ENCODE measurements around the gene MYORG.

MYORG gene

DNA sequence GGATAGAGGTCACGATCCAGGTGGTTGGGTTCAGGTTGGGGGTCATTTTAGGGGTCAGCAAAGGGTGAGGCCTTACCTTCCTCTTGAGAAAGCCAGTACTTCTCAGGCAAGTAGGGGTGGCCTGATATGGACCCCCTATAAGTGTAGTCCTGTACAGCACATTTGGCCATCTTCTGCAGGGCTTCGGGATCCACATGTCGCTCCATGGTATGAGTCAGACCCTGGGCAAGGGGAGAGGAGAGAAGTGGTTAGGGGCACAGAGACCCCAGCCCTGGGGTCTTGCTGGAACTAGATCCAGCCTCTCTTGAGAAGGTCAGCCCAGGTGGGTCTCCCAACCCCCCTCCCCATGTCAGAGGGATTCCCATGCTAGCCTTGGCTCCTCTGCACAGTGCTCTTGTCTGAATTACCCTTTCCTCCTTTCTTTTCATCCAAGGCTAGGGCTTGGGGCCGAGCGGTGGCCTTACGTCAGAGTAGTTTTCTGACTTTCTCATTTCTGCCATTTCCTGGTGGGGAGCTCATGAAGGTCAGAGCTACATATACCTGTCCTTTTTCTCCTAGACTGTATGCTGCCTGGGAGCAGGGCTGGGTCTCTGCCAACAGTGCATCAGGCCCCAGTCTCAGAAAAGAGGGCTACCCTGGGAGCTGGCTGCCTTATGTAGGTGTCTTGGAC, 9.0 kb upstream of the MYORG start:
- DNase-seq: no peak

DNA sequence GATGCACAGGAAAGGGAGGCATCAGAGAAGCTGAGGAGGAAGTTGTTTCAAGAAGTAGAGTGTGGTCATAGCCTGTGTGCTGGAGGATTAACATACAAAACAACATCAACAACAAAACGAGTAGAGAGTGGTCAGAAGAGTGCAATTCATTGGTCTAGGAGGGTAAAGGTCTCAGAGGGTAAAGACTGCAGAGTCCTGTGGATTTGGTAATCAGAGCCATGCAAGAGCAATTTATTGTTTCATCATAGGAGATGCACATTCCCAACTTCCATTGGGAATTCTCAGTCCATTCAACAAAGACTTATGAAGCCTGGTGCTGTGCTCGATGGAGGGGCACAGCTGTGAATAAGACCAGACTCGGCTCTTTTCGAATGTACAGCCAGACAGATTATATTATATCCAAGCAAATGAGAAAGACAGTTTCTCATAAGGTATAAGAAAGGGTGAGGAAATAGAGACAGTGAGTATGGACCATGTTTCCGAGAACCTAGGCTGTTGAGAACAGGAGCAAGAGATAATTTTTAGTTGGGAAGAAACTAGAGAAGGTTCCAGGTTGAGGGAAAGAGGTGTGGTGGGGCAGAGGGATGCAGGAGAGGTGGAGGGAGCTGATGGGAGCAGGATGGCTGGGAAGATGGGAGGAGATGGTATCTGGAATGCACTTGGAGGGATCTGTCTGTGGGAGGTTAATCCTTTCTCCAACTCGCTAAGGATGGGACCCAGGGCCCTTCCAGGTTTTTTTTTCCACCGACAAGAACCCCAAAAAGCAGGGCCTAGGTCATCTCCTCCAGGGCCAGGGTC, 7.9 kb upstream of the MYORG start:
- DNase-seq: no peak

DNA sequence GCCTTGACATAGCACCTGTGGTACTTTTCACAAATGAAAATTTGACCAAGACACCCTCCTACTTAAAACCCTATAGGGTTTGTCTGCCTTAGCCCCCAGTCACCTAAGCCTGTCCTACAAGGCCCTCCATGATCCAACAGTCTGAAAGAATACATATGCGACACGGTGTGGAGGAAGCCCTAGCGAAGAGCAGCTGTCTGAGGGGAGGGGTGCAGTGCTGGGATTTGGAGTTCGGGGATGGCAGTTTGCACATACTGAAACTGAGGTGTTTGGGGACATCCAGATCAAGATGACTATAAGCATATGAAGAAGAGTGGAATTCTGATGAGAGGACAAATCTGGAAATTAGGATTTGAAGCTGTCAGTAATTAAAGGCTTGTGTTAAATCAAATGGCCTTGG, 7.2 kb upstream of the MYORG start:
- no peak for DNase-seq

DNA sequence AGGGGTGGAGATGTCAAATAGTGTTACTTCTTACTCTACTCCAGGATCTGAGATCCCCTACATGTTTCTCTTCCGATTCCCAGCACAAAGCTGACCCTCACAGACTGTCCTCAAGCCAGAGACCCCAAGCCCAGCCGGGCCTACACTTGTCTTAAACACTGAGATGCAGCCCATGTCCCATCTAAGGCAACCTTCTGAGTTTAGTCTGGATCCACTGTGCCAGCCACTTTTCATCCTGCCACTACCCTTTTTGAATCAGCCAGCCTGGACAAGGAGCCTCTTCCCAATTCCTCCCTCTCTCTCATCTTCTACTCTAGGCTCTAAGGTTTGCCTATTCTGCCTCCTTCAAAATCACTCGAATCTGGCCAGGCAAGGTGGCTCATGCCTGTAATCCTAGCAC, 6.2 kb upstream of the MYORG start:
- DNase-seq: no peak

DNA sequence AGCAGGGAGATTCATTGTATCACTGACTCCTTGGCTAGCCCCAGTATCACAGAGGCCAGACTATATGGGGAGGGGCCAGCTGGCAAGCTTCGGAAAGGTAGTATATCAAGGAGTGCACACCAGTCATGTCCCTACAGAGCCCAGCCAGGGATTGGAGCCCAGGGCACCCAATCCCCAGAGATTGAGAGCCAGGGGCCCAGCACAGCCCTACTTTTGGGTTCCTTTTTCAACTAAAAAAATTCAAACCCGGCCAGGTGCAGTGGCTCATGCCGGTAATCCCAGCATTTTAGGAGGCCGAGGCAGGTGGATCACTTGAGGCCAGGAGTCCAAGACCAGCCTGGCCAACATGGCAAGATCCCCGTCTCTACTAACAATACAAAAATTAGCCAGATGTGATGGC, 5.4 kb upstream of the MYORG start:
- DNase-seq: no peak

DNA sequence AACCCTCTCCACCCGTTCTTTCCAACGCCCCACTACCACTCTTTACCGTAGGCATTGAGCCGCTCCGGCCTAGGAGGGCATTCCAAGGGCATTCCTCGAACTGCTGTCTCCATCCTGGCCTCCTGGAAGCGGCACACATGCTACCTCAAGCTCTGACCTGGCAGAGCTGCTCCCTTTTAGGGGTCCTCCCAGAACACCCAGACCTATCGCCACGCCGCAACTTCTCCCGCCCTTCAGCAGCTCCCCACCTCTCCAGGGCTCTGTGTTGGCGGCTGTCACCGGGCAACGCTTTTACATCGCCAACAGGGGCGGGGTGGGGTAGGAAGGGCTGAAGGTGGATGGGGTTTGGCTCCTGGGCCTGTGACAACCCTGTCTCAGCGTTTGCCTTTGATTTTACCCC, 4.6 kb upstream of the MYORG start:
- DNase-seq: peak in 12 of 56 donors; percentile 20 to 41 (median 28)

DNA sequence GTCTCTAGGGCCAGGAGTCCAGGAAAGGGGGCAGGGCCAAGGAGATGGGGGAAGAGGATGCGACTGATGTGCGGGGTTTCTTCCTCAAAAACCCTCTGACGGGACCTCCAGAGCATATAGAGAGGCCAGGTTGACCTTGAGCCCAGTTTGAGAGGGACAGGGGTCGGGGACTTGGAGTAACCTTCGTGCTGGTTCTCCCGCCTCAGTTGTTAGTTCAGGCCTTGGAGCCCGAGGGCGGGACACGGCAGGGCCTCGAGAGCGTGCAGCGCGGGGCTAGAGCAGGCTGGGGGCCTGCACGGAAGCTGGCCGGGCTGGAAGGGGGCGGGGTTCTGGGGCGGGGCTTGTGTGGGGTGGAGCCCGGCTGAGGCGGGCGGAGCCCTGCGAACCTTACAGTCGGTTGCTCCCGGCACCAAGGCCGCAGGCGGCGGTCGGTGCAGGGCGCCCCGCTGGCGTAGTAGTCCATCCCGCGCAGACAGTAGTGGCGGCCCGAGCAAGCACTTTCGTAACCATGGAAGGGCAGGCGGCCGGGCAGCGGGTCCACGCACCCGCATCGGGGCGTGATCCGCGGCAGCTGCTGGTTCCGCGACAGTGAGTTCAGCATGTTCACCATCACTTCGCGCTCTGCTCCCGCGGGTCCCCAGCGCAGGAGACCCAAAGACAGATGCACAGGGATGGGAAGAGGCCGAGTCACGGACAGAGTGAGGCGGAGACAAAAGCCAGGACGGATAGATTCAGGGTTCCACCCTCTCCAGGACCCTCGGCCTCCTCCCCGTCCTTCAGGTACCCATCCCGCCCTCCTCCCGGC, 4.0 kb upstream of the MYORG start:
- peak in 51 of 56 donors; percentile 14 to 84 (median 65) for DNase-seq

DNA sequence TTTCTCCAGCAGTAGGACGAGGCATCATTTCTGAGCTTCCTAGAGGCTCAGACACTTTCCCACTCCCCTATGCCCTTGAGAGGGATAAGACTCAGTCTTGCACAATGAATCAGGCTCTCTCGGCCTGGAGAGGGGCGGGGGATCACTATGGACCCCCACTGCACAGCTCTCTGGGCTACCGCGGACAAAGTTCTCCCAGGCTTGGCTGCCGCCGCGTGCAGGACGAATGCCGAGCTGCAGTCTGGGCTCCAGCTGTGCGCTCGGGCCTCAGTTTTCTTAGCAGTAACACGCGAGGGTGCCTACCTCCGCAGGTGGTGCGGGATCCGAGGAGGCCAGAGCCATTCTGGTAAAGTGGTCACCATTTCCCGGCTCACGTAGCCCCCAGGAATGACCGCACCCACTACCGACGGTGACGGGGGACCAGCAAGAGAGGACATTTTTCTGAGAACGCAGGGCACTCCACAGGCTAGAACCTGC, 3.4 kb upstream of the MYORG start:
- DNase-seq: no peak

DNA sequence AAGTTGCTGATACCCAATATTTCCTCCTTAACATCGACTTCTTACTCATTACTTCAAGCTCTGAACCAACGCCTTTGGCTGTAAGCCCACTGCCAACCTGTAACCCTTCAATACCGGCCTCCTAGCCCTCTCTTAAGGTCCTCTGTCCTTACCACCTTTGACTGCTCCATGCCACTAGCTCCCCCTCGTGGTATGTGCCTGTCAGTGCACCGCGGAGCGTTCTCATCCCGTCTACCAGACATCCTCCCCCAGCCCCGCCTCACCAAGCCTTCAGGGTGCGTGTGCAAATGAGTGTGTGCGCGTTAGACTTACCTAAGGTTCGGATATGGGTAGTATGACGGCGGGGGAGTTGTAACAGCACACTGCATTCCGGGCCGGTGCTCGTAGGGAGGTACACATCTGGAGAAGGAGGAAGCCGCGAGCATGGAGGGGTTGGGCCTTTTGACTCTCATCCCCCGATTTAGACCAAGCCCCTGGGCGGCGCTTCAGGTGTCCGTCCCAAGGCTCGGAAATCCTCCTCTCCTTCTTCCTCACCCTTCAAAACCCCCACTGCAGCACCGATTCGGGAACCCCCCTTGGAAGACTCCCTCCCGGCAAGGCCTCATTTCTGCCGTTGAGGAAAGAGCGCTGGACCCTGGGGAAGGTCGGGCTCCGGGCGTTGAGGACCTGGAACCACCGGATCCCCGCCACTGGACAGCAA, 2.8 kb upstream of the MYORG start:
- peak in 52 of 56 donors; percentile 17 to 88 (median 66) for DNase-seq

DNA sequence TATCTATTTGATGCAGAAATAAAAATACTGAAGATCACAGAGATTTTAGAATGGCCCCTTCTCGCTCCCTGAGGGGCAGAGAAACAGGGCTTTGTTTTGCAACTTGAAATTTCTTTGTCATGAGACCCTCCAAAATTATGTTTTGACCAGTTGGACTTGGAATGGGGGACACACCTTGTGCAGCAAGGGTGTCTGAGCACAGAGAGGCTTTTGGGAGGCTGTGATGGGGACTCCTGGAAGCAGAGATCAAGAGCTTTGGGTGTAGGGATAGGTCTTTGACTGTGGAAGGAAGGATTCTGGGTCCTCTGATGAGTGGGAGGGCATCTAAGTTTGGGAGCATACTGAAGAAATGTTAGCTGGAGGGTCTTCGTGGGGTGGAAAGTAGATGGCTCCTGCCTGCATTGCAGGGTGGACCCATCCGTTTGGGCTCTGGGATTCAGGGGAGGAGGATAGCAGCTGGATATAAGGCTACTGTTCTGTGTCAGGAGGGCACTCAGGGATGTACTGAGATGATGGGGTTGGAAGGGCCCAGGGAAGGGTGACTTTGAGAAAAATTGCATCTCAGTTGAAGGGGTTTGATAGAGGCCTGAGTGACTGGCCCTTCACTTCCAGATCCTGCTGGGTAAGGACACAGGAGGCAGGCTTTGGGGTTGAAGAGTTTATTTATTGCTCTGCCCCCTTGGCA, 1.8 kb upstream of the MYORG start:
- no peak for DNase-seq

DNA sequence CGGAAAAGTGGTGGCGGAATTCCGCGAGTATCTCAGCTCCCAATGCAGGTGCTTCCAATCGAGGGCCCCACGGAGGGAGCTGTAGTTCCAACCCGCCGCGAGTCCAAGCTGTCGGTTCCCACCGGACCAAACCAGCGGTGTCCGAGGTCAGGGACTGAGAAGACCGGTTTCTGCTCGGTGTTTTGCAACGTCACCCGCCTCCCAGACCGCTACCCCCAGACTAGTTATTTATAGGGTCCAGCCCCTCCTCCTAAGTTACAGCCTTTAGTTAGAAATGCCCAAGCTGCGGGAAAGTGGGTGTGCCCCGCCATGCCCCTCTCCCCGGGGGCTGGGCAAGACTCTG, 677 bp upstream of the MYORG start:
- DNase-seq: peak in 5 of 56 donors; percentile 41 to 57 (median 52)

DNA sequence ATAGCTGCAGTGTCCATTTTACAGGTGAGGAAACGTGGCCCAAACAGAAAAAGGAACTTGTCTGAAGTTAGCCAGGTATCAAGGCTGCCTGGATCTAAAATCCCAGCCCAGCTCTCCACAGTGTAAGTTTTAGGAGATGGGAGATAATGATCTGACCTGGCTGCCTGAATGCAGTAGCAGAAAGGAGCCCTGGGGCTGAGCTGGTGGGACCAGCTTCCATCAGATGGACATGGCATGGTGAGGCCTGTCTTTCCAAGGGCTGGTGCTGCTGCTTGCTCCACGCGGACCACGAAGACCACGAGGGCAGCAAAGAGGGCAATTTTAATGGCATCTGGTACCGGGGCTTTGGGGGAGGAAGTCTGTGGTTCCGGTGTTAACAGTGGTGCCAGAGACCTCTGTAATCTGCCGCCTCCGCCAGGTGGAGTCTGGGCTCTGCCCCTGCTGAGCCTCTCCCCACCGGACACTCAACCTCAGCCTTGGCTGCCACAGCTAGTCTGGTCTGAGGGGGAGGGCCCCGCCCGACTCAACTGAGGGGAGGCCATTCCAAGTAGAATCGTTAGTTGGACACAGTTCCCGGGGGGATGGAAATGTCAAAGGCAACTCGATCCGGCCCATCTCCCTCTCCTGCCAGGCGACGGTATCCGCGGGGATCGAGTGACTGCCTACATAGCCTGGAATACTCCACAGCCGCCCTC, 650 bp downstream of the MYORG start:
- peak in 20 of 56 donors; percentile 34 to 79 (median 46) for DNase-seq

DNA sequence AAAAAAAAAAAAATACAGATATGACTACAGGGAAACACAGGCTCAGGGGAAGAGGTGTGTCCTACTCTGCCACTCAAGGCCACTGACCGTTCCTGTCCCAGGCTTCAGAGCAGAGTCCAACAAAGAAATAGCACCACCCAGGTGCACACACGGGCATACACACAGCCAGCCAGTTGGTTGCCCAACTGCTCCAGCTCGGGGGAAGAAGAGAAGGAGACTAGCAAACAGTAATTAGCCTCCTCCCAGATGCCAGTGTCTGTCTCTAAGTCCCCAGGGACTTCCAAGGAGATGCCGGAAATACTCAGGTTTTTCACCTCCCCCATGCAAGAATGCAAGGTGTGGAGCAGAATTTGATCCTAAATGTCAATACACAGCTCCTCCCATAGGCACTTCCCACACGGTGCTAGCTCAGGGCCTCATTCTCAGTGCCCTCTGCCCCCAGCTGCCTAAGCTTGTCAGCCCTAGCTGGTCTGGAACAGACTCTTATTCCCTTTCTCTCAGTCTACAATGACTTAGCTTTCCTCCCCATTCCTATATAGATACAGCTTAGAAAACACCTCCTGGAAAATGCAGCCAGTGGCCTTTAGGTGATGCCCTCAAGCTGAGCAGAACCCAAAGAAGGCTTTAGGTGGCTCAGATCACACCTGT, 1.7 kb downstream of the MYORG start:
- DNase-seq: peak in 1 of 56 donors; percentile 8

DNA sequence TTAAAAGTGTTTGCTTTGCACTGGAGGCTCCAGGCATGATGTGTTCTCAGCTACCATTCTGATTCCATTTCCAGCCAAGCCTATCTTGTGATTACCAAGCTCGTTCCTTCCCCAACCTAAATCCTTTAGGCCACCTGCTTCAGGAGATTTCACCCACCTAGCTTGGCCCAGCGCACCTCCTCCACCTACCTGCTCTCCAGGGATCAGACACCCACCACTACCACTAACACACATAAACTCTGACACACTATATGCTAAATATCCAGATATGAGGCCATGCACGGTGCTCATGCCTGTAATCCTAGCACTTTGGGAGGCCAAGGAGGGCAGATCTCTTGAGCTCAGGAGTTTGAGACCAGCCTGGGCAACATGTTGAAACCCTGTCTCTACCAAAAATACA, 2.4 kb downstream of the MYORG start:
- DNase-seq: no peak

DNA sequence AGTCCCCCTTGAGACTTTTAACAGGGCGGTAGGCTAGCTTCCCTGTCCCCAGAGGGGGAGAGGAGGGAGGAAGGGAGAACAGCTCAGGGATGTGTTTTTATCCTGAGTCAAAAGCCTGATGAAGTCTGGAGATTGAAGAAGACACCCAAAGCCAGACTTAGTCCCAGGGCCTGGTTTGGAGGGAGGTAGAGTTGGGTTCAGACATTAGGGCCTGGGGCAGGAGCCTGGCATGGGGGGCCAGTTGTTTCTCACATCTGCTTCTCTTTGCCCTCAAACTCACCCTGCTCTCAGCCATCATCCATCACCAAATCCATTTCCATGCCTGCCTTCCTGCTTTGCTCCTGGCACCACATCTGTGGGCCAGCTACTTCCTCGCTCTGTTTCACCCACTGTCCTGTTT, 2.9 kb downstream of the MYORG start:
- DNase-seq: no peak

DNA sequence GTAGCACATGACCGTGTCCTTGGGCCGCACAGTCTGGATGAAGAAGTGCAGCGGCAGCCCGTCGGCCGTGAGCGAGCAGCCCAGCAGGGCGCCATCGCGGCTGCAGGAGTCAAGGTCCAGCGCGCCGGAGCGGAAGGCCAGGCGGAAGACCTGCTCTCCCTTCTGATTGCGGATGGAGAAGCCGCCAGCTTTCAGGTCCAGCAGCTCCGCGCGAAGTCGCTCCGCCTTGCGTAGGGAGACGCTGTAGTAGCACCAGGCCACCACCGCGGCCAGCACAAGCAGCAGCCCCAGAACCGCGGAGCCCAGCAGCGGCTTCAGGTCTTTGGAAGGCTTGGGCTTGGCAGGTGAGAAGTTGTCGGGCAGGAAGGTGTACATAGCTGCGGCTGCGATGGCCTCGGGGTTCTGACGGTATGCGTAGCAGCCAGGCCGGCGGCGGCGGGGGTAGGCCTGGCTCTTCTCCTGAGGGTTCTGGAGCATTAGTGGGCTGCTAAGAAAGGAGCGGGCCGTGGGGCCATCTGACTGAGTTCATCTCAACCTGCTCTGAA, 4.2 kb downstream of the MYORG start:
- no peak for DNase-seq

DNA sequence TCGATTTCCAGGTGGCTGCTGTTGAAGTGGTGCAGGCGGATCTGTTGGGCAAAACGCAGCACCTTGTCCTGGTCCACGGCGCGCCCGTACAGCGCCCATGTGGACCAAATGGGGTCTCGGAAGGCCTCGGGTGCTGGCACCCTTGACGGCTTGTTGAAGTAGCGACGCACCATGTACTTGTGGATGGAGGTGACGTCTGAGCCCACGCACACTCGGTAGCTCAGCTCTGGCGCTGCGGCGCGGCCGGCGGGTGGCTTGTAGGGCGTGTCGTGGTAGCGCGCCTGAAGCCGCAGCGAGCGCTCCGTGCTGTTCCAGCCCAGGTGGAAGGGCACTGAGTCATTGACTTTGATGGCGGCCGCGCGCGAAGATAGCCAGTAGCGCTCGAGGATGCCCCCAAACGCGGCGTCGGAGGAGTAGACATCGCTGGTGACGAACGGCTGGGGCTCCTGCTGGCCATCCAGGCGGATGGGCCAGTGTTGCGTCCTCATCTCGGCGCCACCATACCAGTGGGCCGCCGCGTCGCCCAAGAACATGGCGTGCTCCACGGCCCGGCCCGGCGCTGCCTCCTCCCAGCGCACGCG, 4.7 kb downstream of the MYORG start:
- no peak for DNase-seq

DNA sequence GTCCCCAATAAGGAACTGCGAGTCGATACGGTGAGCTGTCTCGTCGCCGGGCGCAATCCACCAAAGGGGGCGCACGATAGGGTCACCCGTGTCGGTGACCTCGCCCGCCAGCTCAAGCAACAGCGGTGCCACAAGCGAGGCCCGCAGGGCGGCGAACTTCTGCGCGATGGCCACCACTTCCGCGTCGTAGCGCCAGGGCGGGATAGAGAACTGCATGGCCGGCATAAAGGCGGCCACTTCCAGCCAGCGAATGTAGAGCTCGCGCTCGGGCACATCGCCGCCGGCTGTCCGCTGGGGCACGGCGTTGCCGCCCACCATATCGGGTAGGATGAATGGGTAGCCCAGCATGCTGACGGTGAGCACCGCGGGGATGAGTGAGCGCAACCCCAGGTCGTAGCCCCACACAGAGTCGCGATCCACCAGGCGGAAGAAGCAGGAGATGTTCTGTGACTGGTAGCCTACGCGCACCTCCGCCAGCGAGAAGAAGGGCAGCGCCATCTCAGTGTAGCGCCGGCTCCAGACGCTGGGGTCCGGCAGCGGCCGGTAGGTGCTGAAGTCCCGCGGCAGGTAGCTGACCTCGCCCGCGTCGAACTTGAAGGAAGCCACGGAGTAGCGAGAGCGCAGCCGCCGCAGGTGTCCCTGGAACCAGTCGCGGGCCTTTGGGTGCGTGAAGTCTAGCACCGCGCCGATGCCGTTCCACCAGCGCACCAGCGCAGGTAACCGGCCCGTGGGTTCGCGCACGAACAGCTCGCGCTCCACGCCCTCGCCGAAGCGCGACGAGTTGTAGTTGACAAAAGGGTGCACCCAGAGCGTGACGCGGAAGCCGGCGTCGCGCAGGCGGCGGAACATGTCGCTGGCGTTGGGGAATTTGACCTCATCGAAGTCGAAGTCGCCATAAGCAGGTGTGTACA, 5.5 kb downstream of the MYORG start:
- no peak for DNase-seq

Measured in amygdala (tissue), 56 donors.